HepG2 (cell line): ENCODE results near the gene EPN2. TPM values are rescaled to one million over a fixed set of nuclear protein-coding genes. Genes with fewer than 3 reads are reported as not detected.

Experiments used
- ATAC-seq: fragments of 200-7000 bp; cut with Tn5 transposase; 3 replicates; pipeline ENCODE4 v1.9.1; 2020; ENCODE audit warnings: mild to moderate bottlenecking, moderate library complexity
- BruUV-seq: library from RNA; stranded (reverse); fragments of 400-500 nt; replicated peaks from 2 replicates; lab custom pipeline; 2021; lab: Mats Ljungman, UMichigan
- CTCF ChIA-PET: fragments of 300-600 bp; formaldehyde crosslinking; extraction: SDS; loops from one replicate; lab custom pipeline; 2021; ENCODE audit warnings: low total read pairs, inconsistent platforms, low intra/inter-chr PET ratio; lab: Yijun Ruan, JAX
- POLR2A ChIA-PET: fragments of 350-600 bp; sonication (Branson Sonifier 250); formaldehyde crosslinking; loops from one replicate; lab custom pipeline; 2020; ENCODE audit warnings: antibody characterized with exemption, inconsistent platforms; lab: Yijun Ruan, JAX
- DNase-seq: peaks from one replicate; pipeline ENCODE4 v3.0.0-alpha.2; 2015; ENCODE audit warnings: low spot score
- FAIRE-seq: peaks from 3 replicates; lab custom pipeline; 2011; peaks lifted over from hg19 to GRCh38; lab: Jason Lieb, UNC
- H2AFZ ChIP-seq: one replicate; pipeline ENCODE4 v1.6.1; 2011; ENCODE audit warnings: low read length, inconsistent platforms
- H3K27ac ChIP-seq: fragments of 300-600 bp; 3 replicates; pipeline ENCODE4 v1.8.0; 2011; ENCODE audit warnings: mixed run types, mild to moderate bottlenecking, mixed read lengths, low read length, inconsistent platforms; ENCODE audit not compliant: insufficient read depth; ENCODE audit errors: extremely low read length
- H3K27me3 ChIP-seq, 2 experiments: fragments of 200-600 bp in 1 of 2; 2 replicates in 1 of 2; 3 replicates in 1 of 2; pipeline versions ENCODE4 v1.6.0 to v1.8.0; 2011; ENCODE audit warnings: low read length in 2 of 2, mild to moderate bottlenecking in 2 of 2, moderate library complexity in 2 of 2, inconsistent platforms in 1 of 2; ENCODE audit not compliant: insufficient read depth in 2 of 2, control insufficient read depth in 1 of 2
- H3K36me3 ChIP-seq, 2 experiments: fragments of 200-600 bp in 1 of 2; replicated peaks in 1 of 2; 2 replicates in 1 of 2; 3 replicates in 1 of 2; pipeline versions ENCODE4 v1.5.1 to v1.8.0; 2011; ENCODE audit warnings: low read length in 2 of 2, inconsistent platforms in 1 of 2; ENCODE audit not compliant: insufficient read depth in 2 of 2, control insufficient read depth in 1 of 2
- H3K4me1 ChIP-seq: 2 replicates; pipeline ENCODE4 v1.5.1; 2012; ENCODE audit warnings: low read length, inconsistent platforms; ENCODE audit not compliant: insufficient read depth
- H3K4me2 ChIP-seq: 2 replicates; pipeline ENCODE4 v1.6.0; 2011; ENCODE audit warnings: low read depth, low read length, inconsistent platforms
- H3K4me3 ChIP-seq, 3 experiments: fragments of 200-600 bp in 1 of 3; sonication (generic), shearing (Covaris generic) in 1 of 3; replicated peaks in 1 of 3; 2 replicates each; pipeline ENCODE4 v1.5.1; 2011 to 2016; ENCODE audit warnings: low read length in 3 of 3, inconsistent platforms in 2 of 3, low read depth in 2 of 3, mild to moderate bottlenecking in 2 of 3, control low read depth in 1 of 3, mixed read lengths in 1 of 3; ENCODE audit not compliant: insufficient read depth in 1 of 3
- H3K79me2 ChIP-seq: one replicate; pipeline ENCODE4 v1.6.1; 2011; ENCODE audit warnings: low read length, inconsistent platforms; ENCODE audit not compliant: insufficient read depth
- H3K9ac ChIP-seq: 2 replicates; pipeline ENCODE4 v1.6.0; 2011; ENCODE audit warnings: mild to moderate bottlenecking, low read depth, low read length, inconsistent platforms; ENCODE audit not compliant: insufficient read depth
- H3K9me3 ChIP-seq: 2 replicates; pipeline ENCODE4 v1.5.1; 2012; ENCODE audit warnings: mild to moderate bottlenecking, low read length
- H4K20me1 ChIP-seq: 2 replicates; pipeline ENCODE4 v1.6.0; 2011; ENCODE audit warnings: inconsistent platforms, mild to moderate bottlenecking, low read length, moderate library complexity; ENCODE audit not compliant: insufficient read depth
- BORCS8-MEF2B ChIP-seq: sonication (generic); formaldehyde crosslinking; IDR thresholded peaks from 2 replicates; pipeline ENCODE4 v1.8.0; 2022; ENCODE audit warnings: mild to moderate bottlenecking, missing genetic modification reagents
- FOSL1 ChIP-seq: sonication (generic); formaldehyde crosslinking; IDR thresholded peaks from 2 replicates; pipeline ENCODE4 v1.9.0; 2021; ENCODE audit warnings: missing genetic modification reagents, borderline replicate concordance
- HNRNPK ChIP-seq: fragments of 200-400 bp; formaldehyde crosslinking; IDR thresholded peaks from 2 replicates; pipeline ENCODE4 v1.6.1; 2018; ENCODE audit warnings: low read length, low read depth, moderate library complexity, mild to moderate bottlenecking; ENCODE audit not compliant: poor library complexity, severe bottlenecking
- MIER2 ChIP-seq: IDR thresholded peaks from 2 replicates; pipeline ENCODE4 v1.6.1; 2016; ENCODE audit warnings: missing biosample characterization, missing genetic modification reagents
- NFATC3 ChIP-seq: sonication (generic); formaldehyde crosslinking; IDR thresholded peaks from 2 replicates; pipeline ENCODE4 v1.5.1; 2020; ENCODE audit warnings: mild to moderate bottlenecking, missing genetic modification reagents
- NFE2L1 ChIP-seq: sonication (generic); formaldehyde crosslinking; IDR thresholded peaks from 2 replicates; pipeline ENCODE4 v1.4.0; 2020; ENCODE audit warnings: missing genetic modification reagents, mild to moderate bottlenecking, borderline replicate concordance
- POLR2AphosphoS5 ChIP-seq: IDR thresholded peaks from 2 replicates; pipeline ENCODE4 v1.6.1; 2012; ENCODE audit warnings: low read depth, low read length
- THYN1 ChIP-seq: sonication (generic); formaldehyde crosslinking; IDR thresholded peaks from 2 replicates; pipeline ENCODE4 v1.8.1; 2023; ENCODE audit warnings: low read depth, mild to moderate bottlenecking, moderate library complexity, missing genetic modification reagents, borderline replicate concordance
- TOE1 ChIP-seq: sonication (generic); formaldehyde crosslinking; IDR thresholded peaks from 2 replicates; pipeline ENCODE4 v1.4.0; 2020; ENCODE audit warnings: mild to moderate bottlenecking, missing genetic modification reagents
- ZBTB42 ChIP-seq: sonication (generic); formaldehyde crosslinking; IDR thresholded peaks from 2 replicates; pipeline ENCODE4 v1.5.0; 2020; ENCODE audit warnings: mild to moderate bottlenecking, missing genetic modification reagents
- ZNF17 ChIP-seq: sonication (generic); formaldehyde crosslinking; IDR thresholded peaks from 2 replicates; pipeline ENCODE4 v1.5.0; 2020; ENCODE audit warnings: mild to moderate bottlenecking, missing genetic modification reagents
- ZNF234 ChIP-seq: sonication (generic); formaldehyde crosslinking; conservative IDR thresholded peaks from 2 replicates; pipeline ENCODE4 v1.5.1; 2020; ENCODE audit warnings: mild to moderate bottlenecking, missing genetic modification reagents
- ZNF552 ChIP-seq: sonication (generic); formaldehyde crosslinking; IDR thresholded peaks from 2 replicates; pipeline ENCODE4 v1.9.0; 2022; ENCODE audit warnings: missing genetic modification reagents, mild to moderate bottlenecking, borderline replicate concordance
- ZNF557 ChIP-seq: sonication (generic); formaldehyde crosslinking; IDR thresholded peaks from 2 replicates; pipeline ENCODE4 v1.4.0; 2020; ENCODE audit warnings: missing genetic modification reagents
- ZNF614 ChIP-seq: IDR thresholded peaks from 2 replicates; pipeline ENCODE4 v1.6.1; 2018; ENCODE audit warnings: missing biosample characterization, missing genetic modification reagents, inconsistent platforms, borderline replicate concordance
- ZNF761 ChIP-seq: sonication (generic); formaldehyde crosslinking; conservative IDR thresholded peaks from 2 replicates; pipeline ENCODE4 v1.4.0; 2020; ENCODE audit warnings: mild to moderate bottlenecking, missing genetic modification reagents
- ZNF816 ChIP-seq: sonication (generic); formaldehyde crosslinking; IDR thresholded peaks from 2 replicates; pipeline ENCODE4 v1.8.0; 2022; ENCODE audit warnings: missing genetic modification reagents, mild to moderate bottlenecking, borderline replicate concordance
- WGBS: methylation state at CpG from one replicate; pipeline ENCODE4 v1.1.6; 2017; ENCODE audit warnings: low lambda C conversion rate; 5-methylcytosine and 5-hydroxymethylcytosine counted together
- in situ Hi-C: cut with HindIII; loops from 2 replicates; pipeline ENCODE4 v1.10.0; 2017; ENCODE audit warnings: low pct_unique_long_range_greater_than_20kb; ENCODE audit not compliant: extremely low pct_ligation_motif_present
- intact Hi-C: fragments of 100-400 bp; cut with micrococcal nuclease; formaldehyde crosslinking; loops from one replicate; pipeline ENCODE4 v1.10.0; 2022; ENCODE audit not compliant: unreplicated experiment
- polyA plus RNA-seq, 8 experiments: library from polyadenylated mRNA; depleted of rRNA in 3 of 8; stranded (reverse) in 7 of 8; unstranded in 1 of 8; fragments of >200 nt; fragmentation: Illumina TruSeq in 4 of 8; extraction: Trizol in 4 of 8; gene quantifications; 2 replicates each; pipeline versions ENCODE4 v1.2.1 to v1.2.3, GENCODE V29; 2011 to 2016; ENCODE audit warnings: low read depth in 4 of 8, missing spikeins in 1 of 8, mixed read lengths in 1 of 8; ENCODE audit not compliant: insufficient read depth in 1 of 8
- total RNA-seq, 5 experiments: library from RNA; depleted of rRNA; stranded (reverse); fragments of >200 nt; fragmentation: Illumina TruSeq; extraction: Trizol; gene quantifications; 2 replicates each; pipeline ENCODE4 v1.2.3, GENCODE V29; 2016; ENCODE audit warnings: low read depth in 1 of 5

The EPN2 gene
- total and polyA plus RNA-seq, 2 of the 13 experiments (the other 11 are each of a cell fraction or from before 2014, with no cell fraction given), result 7.8 to 19.2 TPM

DNA sequence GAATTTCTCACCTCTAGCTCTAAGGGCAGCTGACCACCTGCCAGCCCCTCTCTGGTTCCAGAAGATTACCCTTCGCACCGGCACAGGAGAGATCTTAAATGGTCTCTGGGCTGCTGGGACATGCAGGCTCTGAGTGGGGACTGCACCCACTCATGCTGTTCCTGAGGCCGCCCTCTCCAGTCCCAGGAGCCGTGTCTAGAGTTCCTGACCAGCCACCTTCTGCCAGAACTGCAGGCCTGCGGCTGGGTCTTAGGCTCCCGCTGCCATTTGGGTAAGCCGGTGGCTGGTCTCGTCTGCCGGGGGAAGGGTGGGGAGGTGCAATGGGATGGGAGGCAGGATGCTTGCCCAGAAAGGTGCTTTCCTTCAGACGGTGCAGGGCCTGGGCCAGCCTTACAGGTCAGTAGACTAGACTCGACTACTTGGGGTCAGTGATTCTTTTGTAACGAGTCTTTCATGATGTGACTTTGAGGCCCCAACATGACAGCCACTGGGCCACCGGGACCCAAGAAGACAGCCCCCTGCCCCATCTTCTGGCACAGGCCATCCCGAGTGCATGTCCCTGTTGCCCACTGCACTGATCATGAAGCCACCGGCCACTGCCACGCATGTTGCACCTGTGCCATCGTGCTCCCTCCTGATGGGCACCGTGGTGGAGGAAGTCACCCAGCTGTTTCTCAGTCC is 98.9 kb downstream of the EPN2 start:
- peaks cover 36% of the 10 kb centered on the region for H3K4me1 ChIP-seq
- no peak for DNase-seq
- H3K4me2 ChIP-seq, result no peak overlapping the region
- no peaks in the 10 kb centered on the region for H3K9me3 ChIP-seq
- no peak overlapping the region for H3K4me3 ChIP-seq
- no peaks in the 10 kb centered on the region for H3K79me2 ChIP-seq
- no peak for FAIRE-seq
- no peak overlapping the region for H3K27ac ChIP-seq
- no peaks in the 10 kb centered on the region for H3K27me3 ChIP-seq
- in situ Hi-C loops, result no loop called here
- H3K36me3 ChIP-seq, result no peaks in the 10 kb centered on the region; a peak in 1 of 5 replicates
- no peak overlapping the region for H3K9ac ChIP-seq
- BruUV-seq, result no TSS peak
- no peaks in the 10 kb centered on the region for H4K20me1 ChIP-seq
- POLR2A ChIA-PET, result no interaction called here
- CTCF ChIA-PET, result interaction anchor here (3.1 kb wide), 1 partner anchor 19 kb away, joined by 21 read pairs; no protein-coding TSS in a partner anchor
- 97% methylated on average over 11 of the region's 18 CpGs for WGBS
- 0 out of 2 replicates have a peak, but pooled peaks have one; percentile 3 for TF ChIP-seq NFE2L1 (CRISPR knock-in tag)
- no peak for TF ChIP-seq ZNF761 (CRISPR knock-in tag)
- no peak for TF ChIP-seq FOSL1 (CRISPR knock-in tag)
- H2AFZ ChIP-seq, result no peak overlapping the region
- ATAC-seq, result no peak
- intact Hi-C loops, result no loop called here

DNA sequence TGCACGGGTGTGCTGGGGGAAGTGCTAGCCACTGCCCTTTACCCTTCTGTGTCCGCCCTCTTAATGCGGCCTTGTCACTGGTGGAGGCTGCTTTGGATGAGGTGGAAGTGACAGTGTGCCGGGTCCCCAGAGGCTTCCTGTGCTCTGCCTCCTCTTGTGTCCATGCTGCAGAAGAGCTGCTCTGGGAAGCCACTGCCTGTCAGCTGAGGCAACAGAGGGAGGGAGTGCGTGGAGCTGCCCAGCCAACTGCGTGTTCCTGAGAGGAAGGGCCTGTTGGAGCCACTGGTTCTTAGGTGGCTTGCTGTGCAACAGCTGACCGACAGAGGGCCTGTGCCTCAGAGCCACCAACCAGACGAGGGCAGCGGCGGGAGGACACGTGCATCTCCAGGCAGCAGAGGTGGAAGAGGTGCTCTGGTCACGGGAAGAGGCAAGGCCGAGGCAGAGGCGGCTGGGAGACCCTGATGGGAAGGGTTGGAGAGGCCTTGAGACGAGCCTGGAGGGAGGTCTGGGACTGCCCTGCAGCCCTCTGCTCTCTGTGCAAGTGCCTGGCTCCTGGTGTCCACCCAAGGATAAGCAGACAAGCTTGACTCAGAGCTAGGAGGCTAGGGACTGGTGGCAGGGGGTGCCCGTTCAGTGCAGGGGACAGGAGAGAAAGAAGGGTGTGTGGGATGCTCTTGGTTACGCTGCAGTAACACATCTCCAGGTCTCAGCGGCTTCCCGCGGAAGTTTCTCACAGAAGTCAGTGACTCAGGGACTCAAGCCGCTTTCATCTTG is 100.0 kb downstream of the EPN2 start:
- Histone ChIP-seq H2AFZ (no peak overlapping the region), H3K9me3 (no peaks in the 10 kb centered on the region), H4K20me1 (no peaks in the 10 kb centered on the region), H3K4me3 (peak overlapping the region; percentile 2 to 61 (median 11); a peak in 3 of 6 replicates), H3K9ac (peak overlapping the region; percentile 69), H3K4me1 (peaks cover 35% of the 10 kb centered on the region), H3K4me2 (peak overlapping the region; percentile 78), H3K36me3 (no peaks in the 10 kb centered on the region; a peak in 1 of 5 replicates), H3K27me3 (no peaks in the 10 kb centered on the region), H3K27ac (peak overlapping the region; percentile 94), H3K79me2 (no peaks in the 10 kb centered on the region)
- CTCF ChIA-PET, result interaction anchor here (0.6 to 3.1 kb wide), 3 partner anchors 20 to 110 kb away, joined by 3 to 21 read pairs (median 9); partner anchors contain the start of gene B9D1
- intact Hi-C loops (no loop called here), in situ Hi-C loops (no loop called here)
- DNase-seq, result peak; percentile 68
- FAIRE-seq, result peak; percentile 71
- POLR2A ChIA-PET, result interaction anchor here (0.6 to 2.9 kb wide), 16 partner anchors 10 to 201 kb away, joined by 3 to 42 read pairs (median 7); partner anchors contain the start of genes B9D1 and MAPK7
- TSS peak; percentile 59 for BruUV-seq
- WGBS, result 5% methylated on average over 10 of the region's 21 CpGs
- ATAC-seq, result peak; percentile 75
- TF ChIP-seq BORCS8-MEF2B (CRISPR knock-in tag), result peak; percentile 97
- TF ChIP-seq MIER2 (CRISPR knock-in tag), result peak; percentile 19; the same call in 1 of the 2 replicates
- TF ChIP-seq ZBTB42 (CRISPR knock-in tag), result peak; percentile 58; the same call in 1 of the 2 replicates
- no peak for TF ChIP-seq ZNF557
- peak; percentile 75; the same call in 1 of the 2 replicates for TF ChIP-seq ZNF552 (CRISPR knock-in tag)
- peak; percentile 43 for TF ChIP-seq POLR2AphosphoS5
- TF ChIP-seq TOE1 (CRISPR knock-in tag), result no peak
- TF ChIP-seq ZNF234 (CRISPR knock-in tag), result 0 out of 2 replicates have a peak, but pooled peaks have one; percentile 18
- TF ChIP-seq THYN1 (CRISPR knock-in tag), result no peak
- no peak for TF ChIP-seq HNRNPK
- no peak for TF ChIP-seq ZNF17
- TF ChIP-seq ZNF614 (CRISPR knock-in tag), result no peak
- TF ChIP-seq NFATC3, result 0 out of 2 replicates have a peak, but pooled peaks have one; percentile 73
- TF ChIP-seq ZNF816 (CRISPR knock-in tag), result no peak
